KMS-11 (cell line): ENCODE data around the gene MACROH2A1.

Experiments used
- H2AFZ ChIP-seq: fragments of 200-600 bp; sonication (generic); 2 replicates; pipeline ENCODE4 v1.6.1; 2016; ENCODE audit warnings: antibody characterized with exemption, mixed run types, low read depth
- H3K27ac ChIP-seq: fragments of 200-600 bp; sonication (generic); 2 replicates; pipeline ENCODE4 v1.6.1; 2016; ENCODE audit warnings: mild to moderate bottlenecking, mixed run types
- H3K27me3 ChIP-seq: fragments of 200-600 bp; sonication (generic); 2 replicates; pipeline ENCODE4 v1.6.1; 2017; ENCODE audit warnings: mild to moderate bottlenecking, low read depth, mixed run types, moderate library complexity; ENCODE audit not compliant: insufficient read depth
- H3K36me3 ChIP-seq: fragments of 200-600 bp; sonication (generic); 2 replicates; pipeline ENCODE4 v1.6.1; 2017; ENCODE audit warnings: mild to moderate bottlenecking, mixed run types; ENCODE audit not compliant: insufficient read depth
- H3K4me1 ChIP-seq: fragments of 200-600 bp; sonication (generic); 2 replicates; pipeline ENCODE4 v1.6.1; 2016; ENCODE audit warnings: mild to moderate bottlenecking, low read depth, mixed run types; ENCODE audit not compliant: poor library complexity, severe bottlenecking
- H3K4me2 ChIP-seq: fragments of 200-600 bp; sonication (generic); 2 replicates; pipeline ENCODE4 v1.7.0; 2016; ENCODE audit warnings: mild to moderate bottlenecking, mixed run types
- H3K4me3 ChIP-seq: fragments of 200-600 bp; sonication (generic); IDR thresholded peaks from 2 replicates; pipeline ENCODE4 v1.6.1; 2017; ENCODE audit warnings: low read depth, low read length, mixed read lengths; ENCODE audit not compliant: insufficient read depth
- H3K79me2 ChIP-seq: fragments of 200-600 bp; sonication (generic); 2 replicates; pipeline ENCODE4 v1.6.1; 2016; ENCODE audit warnings: low read depth, mixed run types; ENCODE audit not compliant: insufficient read depth
- H3K9ac ChIP-seq: fragments of 200-600 bp; sonication (generic); 2 replicates; pipeline ENCODE4 v1.6.1; 2016; ENCODE audit warnings: mild to moderate bottlenecking, mixed run types
- H4K20me1 ChIP-seq: fragments of 200-600 bp; sonication (generic); 2 replicates; pipeline ENCODE4 v1.6.1; 2016; ENCODE audit warnings: mild to moderate bottlenecking, mixed run types; ENCODE audit not compliant: insufficient read depth
- TF ChIP-seq, protein P1 (sequence below): fragments of 200-600 bp; sonication (generic); conservative IDR thresholded peaks from 2 replicates; pipeline ENCODE4 v1.6.1; 2017; ENCODE audit warnings: low read depth, mild to moderate bottlenecking, antibody characterized with exemption, low read length, moderate library complexity, mixed read lengths

MACROH2A1 gene

DNA sequence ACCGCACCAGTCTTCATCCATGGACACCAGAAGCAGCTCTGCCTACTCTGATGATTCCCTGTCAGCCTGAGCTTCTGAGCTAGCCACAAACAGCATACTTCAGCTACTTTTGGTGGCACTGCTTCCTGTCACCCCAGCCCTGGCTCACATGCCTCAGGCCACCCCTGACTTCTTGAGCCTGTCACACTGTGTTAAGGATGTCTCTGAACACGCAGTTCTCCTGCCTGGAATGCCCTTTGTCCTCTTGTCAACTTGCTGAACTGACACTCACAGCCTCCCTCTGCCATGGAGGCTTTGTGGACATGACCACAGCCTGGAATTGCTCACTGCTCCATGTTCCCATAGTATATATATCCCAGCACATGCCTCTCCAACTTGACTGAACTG is 7.2 kb downstream of the MACROH2A1 start:
- Histone ChIP-seq H3K9ac (no peak overlapping the region), H3K4me2 (peak overlapping the region; percentile 25; the same call in 1 of the 2 replicates), H3K36me3 (no peaks in the 10 kb centered on the region; the same call in 1 of the 2 replicates), H2AFZ (no peak overlapping the region), H3K79me2 (peaks cover 90% of the 10 kb centered on the region), H4K20me1 (peaks cover 45% of the 10 kb centered on the region), H3K4me3 (no peak overlapping the region), H3K27me3 (no peaks in the 10 kb centered on the region), H3K27ac (no peak overlapping the region), H3K4me1 (peaks cover 59% of the 10 kb centered on the region)
- TF ChIP-seq, protein P1, sequence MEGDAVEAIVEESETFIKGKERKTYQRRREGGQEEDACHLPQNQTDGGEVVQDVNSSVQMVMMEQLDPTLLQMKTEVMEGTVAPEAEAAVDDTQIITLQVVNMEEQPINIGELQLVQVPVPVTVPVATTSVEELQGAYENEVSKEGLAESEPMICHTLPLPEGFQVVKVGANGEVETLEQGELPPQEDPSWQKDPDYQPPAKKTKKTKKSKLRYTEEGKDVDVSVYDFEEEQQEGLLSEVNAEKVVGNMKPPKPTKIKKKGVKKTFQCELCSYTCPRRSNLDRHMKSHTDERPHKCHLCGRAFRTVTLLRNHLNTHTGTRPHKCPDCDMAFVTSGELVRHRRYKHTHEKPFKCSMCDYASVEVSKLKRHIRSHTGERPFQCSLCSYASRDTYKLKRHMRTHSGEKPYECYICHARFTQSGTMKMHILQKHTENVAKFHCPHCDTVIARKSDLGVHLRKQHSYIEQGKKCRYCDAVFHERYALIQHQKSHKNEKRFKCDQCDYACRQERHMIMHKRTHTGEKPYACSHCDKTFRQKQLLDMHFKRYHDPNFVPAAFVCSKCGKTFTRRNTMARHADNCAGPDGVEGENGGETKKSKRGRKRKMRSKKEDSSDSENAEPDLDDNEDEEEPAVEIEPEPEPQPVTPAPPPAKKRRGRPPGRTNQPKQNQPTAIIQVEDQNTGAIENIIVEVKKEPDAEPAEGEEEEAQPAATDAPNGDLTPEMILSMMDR = no peak

DNA sequence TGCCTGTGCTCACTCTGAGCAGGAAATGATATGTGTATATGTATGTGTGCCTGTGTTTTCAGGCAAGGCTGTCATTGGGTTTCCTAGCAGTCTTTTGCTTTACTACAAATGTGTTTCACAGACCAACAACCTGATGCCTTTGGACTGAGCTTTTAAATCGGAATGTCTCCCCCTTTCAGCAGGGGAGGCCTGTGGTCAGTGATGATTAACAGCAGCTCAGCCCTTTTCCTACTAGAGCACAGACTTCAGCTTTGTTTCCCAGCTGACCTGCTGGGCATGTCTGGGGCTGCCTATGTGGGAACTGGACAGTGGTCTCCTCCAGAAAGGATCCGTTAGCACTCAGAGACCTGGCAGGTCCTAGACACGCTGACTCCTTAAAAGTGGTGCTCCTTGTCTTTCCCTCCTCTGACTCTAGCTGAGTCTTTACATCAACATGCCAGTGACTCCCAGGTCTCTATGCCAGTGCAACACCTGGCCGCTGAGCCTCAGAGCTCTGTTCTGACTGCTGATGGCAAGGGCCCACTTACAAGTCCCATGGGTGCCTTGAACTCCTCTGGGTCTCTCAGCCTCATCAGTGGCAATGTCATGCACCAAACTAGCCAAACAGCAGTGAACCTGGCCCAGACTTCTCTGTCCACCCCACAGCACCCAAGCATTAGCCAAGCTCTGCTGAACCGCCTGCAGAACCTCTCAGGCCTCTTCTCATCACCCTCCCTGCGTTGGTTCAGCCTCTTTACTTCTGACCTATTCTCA is 7.7 kb downstream of the MACROH2A1 start:
- no peak overlapping the region for H3K4me2 ChIP-seq
- no peak overlapping the region for H3K9ac ChIP-seq
- H3K79me2 ChIP-seq = peaks cover 88% of the 10 kb centered on the region
- H3K36me3 ChIP-seq = no peaks in the 10 kb centered on the region; the same call in 1 of the 2 replicates
- H2AFZ ChIP-seq = no peak overlapping the region
- H3K4me1 ChIP-seq = peaks cover 55% of the 10 kb centered on the region
- H4K20me1 ChIP-seq = peaks cover 41% of the 10 kb centered on the region
- H3K27ac ChIP-seq = no peak overlapping the region
- TF ChIP-seq, protein P1 = no peak
- H3K27me3 ChIP-seq = no peaks in the 10 kb centered on the region
- no peak overlapping the region for H3K4me3 ChIP-seq

DNA sequence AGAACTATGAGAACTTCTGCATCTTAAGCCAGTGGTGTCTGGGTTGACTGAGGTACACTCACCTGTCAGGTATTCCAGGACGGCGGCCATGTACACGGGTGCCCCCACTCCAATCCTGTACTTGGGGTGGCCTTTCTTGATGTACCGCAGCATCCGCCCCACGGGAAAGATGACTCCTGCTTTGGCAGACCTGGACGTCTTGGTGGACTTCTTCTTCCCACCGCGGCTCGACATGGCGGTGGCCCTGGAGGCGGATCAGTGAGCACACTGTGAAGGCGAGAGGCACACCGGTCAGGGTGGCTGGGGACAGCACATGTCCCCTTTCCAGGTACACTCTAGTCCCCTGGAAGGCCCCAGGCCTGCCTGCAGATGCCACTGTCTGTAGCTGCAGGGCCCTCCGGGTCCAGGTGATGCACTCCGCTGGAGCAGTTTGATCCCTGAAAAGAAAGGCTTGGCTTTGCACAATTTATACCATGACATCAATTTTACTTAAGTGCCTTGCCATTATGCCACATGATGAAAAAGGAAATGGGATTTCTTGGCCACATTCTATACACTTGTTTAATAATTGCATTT is 10.1 kb downstream of the MACROH2A1 start:
- H3K79me2 ChIP-seq = peaks cover 81% of the 10 kb centered on the region
- H4K20me1 ChIP-seq = peaks cover 30% of the 10 kb centered on the region
- H3K4me1 ChIP-seq = peaks cover 42% of the 10 kb centered on the region
- TF ChIP-seq, protein P1 = no peak
- no peak overlapping the region for H3K27ac ChIP-seq
- H3K4me3 ChIP-seq = no peak overlapping the region
- peaks cover 10% of the 10 kb centered on the region; the same call in 1 of the 2 replicates for H3K36me3 ChIP-seq
- no peaks in the 10 kb centered on the region for H3K27me3 ChIP-seq
- H3K4me2 ChIP-seq = no peak overlapping the region
- no peak overlapping the region for H3K9ac ChIP-seq
- H2AFZ ChIP-seq = no peak overlapping the region

DNA sequence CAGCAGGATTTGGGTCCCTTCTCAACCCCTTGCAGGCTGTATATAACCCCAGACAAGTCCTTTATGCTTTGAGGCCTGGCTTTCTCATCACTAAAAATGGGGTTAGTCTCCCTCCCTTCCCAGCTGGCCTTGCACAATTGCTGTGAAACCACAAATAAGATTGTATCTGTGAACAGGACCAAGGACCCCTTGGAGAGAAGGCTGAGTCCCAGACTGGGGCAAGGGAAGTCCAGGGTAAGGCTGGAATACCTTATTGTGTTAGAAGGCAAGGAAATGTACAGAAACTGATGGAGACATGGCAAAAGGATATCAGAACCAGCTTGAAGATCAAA is 11.4 kb downstream of the MACROH2A1 start:
- TF ChIP-seq, protein P1 = no peak

More for the DNA sequence above, 11.4 kb downstream of the MACROH2A1 start:
- Histone ChIP-seq H3K79me2 (peaks cover 70% of the 10 kb centered on the region), H2AFZ (no peak overlapping the region), H3K4me1 (peaks cover 30% of the 10 kb centered on the region), H3K4me2 (peak overlapping the region; percentile 12; the same call in 1 of the 2 replicates), H3K4me3 (no peak overlapping the region), H3K9ac (no peak overlapping the region), H4K20me1 (peaks cover 17% of the 10 kb centered on the region), H3K27ac (no peak overlapping the region), H3K36me3 (peaks cover 10% of the 10 kb centered on the region; the same call in 1 of the 2 replicates), H3K27me3 (no peaks in the 10 kb centered on the region)
